IPS-11a (cell line): Measurements from ENCODE around the gene GMDS.

Experiments
- H3K4me3 ChIP-seq: one replicate; pipeline ENCODE4 v1.5.1; 2013; ENCODE audit warnings: low read depth, low read length, control low read depth

Gene GMDS

GRCh38 chr6:2245103-2245876 is at the start of gene GMDS:
GMDS (minus strand) TSS chr6:2245605.
- peak within 1 kb of the TSS; percentile 87 for H3K4me3 ChIP-seq

- H3K4me3 ChIP-seq = no peak overlapping the region
Observed at GRCh38 chr6:2285510-2285909, 40.1 kb upstream of the GMDS start.

- H3K4me3 ChIP-seq = no peak overlapping the region
Observed at GRCh38 chr6:2275892-2276242, 30.5 kb upstream of the GMDS start.

GRCh38 chr6:2274981-2275891 is 29.8 kb upstream of the GMDS start:
- no peak overlapping the region for H3K4me3 ChIP-seq

- no peak overlapping the region for H3K4me3 ChIP-seq
Observed at GRCh38 chr6:2272696-2273095, 27.3 kb upstream of the GMDS start.

- no peak overlapping the region for H3K4me3 ChIP-seq
Observed at GRCh38 chr6:2270054-2270453, 24.6 kb upstream of the GMDS start.

GRCh38 chr6:2266841-2267240 is 21.4 kb upstream of the GMDS start:
- H3K4me3 ChIP-seq = no peak overlapping the region

GRCh38 chr6:2266031-2266795 is 20.8 kb upstream of the GMDS start:
- no peak overlapping the region for H3K4me3 ChIP-seq

- H3K4me3 ChIP-seq = no peak overlapping the region
Observed at GRCh38 chr6:2264932-2265331, 19.5 kb upstream of the GMDS start.

GRCh38 chr6:2263896-2264295 is 18.5 kb upstream of the GMDS start:
- H3K4me3 ChIP-seq = no peak overlapping the region

- H3K4me3 ChIP-seq = no peak overlapping the region
Observed at GRCh38 chr6:2259574-2259973, 14.2 kb upstream of the GMDS start.

GRCh38 chr6:2259002-2259494 is 13.6 kb upstream of the GMDS start:
- no peak overlapping the region for H3K4me3 ChIP-seq

- H3K4me3 ChIP-seq = no peak overlapping the region
Observed at GRCh38 chr6:2258112-2258511, 12.7 kb upstream of the GMDS start.

- H3K4me3 ChIP-seq = no peak overlapping the region
Observed at GRCh38 chr6:2257363-2257762, 12.0 kb upstream of the GMDS start.

- H3K4me3 ChIP-seq = no peak overlapping the region
Observed at GRCh38 chr6:2254747-2255146, 9.3 kb upstream of the GMDS start.

GRCh38 chr6:2249126-2249525 is 3.7 kb upstream of the GMDS start:
- no peak overlapping the region for H3K4me3 ChIP-seq

GRCh38 chr6:2247664-2248063 is 2.3 kb upstream of the GMDS start:
- H3K4me3 ChIP-seq = no peak overlapping the region

- H3K4me3 ChIP-seq = peak overlapping the region; percentile 60
Observed at GRCh38 chr6:2245877-2246863, 765 bp upstream of the GMDS start.

- peak overlapping the region; percentile 87 for H3K4me3 ChIP-seq
Observed at GRCh38 chr6:2244261-2245102, 923 bp downstream of the GMDS start.
